ENCODE results near the gene PFN3. TPM values are rescaled to one million over a fixed set of nuclear protein-coding genes. Genes with fewer than 3 reads are reported as not detected.

The PFN3 gene
- total RNA-seq, 2 experiments from 2014 or later, result not detected

- Mint-ChIP-seq H3K4me1 (ENCODE audit: low read depth) (peaks cover 62% of the 10 kb centered on the region), H3K9me3 (no peaks in the 10 kb centered on the region), H3K36me3 (ENCODE audit: low read depth) (peaks cover 42% of the 10 kb centered on the region), H3K27me3 (no peaks in the 10 kb centered on the region), H3K27ac (peak overlapping the region; percentile 56), H3K4me3 (peak overlapping the region; percentile 58)
- ChIA-PET POLR2A (interaction anchor here (0.8 to 6.4 kb wide), 4 partner anchors 15 to 115 kb away, joined by 3 to 51 read pairs (median 10); partner anchors contain the start of genes LMAN2 and RGS14), CTCF (interaction anchor here (6.2 kb wide), 1 partner anchor 15 kb away, joined by 60 read pairs; no protein-coding TSS in a partner anchor)
- DNase-seq, result no peak
- peaks cover 97% of the 10 kb centered on the region for H3K4me1 ChIP-seq (ENCODE audit: insufficient read depth, low read length)
- no peaks in the 10 kb centered on the region for H3K27me3 ChIP-seq (ENCODE audit: control insufficient read depth in 1 of 2, insufficient read depth in 2 of 2, low read length in 2 of 2)
- H3K36me3 ChIP-seq (ENCODE audit: insufficient read depth, low read length), result peaks cover 40% of the 10 kb centered on the region
- no peak for ATAC-seq (ENCODE audit: poor library complexity)
- H3K9me3 ChIP-seq (ENCODE audit: control insufficient read depth in 1 of 2, insufficient read depth in 1 of 2, low read length in 2 of 2), result no peaks in the 10 kb centered on the region
- H3K4me3 ChIP-seq (ENCODE audit: low read length), result no peak overlapping the region
- TF ChIP-seq, protein P1, sequence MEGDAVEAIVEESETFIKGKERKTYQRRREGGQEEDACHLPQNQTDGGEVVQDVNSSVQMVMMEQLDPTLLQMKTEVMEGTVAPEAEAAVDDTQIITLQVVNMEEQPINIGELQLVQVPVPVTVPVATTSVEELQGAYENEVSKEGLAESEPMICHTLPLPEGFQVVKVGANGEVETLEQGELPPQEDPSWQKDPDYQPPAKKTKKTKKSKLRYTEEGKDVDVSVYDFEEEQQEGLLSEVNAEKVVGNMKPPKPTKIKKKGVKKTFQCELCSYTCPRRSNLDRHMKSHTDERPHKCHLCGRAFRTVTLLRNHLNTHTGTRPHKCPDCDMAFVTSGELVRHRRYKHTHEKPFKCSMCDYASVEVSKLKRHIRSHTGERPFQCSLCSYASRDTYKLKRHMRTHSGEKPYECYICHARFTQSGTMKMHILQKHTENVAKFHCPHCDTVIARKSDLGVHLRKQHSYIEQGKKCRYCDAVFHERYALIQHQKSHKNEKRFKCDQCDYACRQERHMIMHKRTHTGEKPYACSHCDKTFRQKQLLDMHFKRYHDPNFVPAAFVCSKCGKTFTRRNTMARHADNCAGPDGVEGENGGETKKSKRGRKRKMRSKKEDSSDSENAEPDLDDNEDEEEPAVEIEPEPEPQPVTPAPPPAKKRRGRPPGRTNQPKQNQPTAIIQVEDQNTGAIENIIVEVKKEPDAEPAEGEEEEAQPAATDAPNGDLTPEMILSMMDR (IDR thresholded peaks at IDR 0.05), result no peak
- intact Hi-C loops (cut with DNase I, micrococcal nuclease), result no loop called here
- peak overlapping the region; percentile 62 to 73 for H3K27ac ChIP-seq (ENCODE audit: low read depth in 1 of 2, low read length in 2 of 2)
Measured at GRCh38 chr5:177374211-177374610, 26.2 kb downstream of the PFN3 start.

GRCh38 chr5:177373806-177374205 lies 26.7 kb downstream of the PFN3 start:
- intact Hi-C loops (cut with DNase I, micrococcal nuclease), result no loop called here
- H3K4me3 Mint-ChIP-seq, result peak overlapping the region; percentile 58
- peaks cover 97% of the 10 kb centered on the region for H3K4me1 ChIP-seq (ENCODE audit: insufficient read depth, low read length)

GRCh38 chr5:177372910-177373309 lies 27.6 kb downstream of the PFN3 start:
- ChIA-PET CTCF (interaction anchor here (1.1 to 6.2 kb wide), 5 partner anchors 12 to 82 kb away, joined by 3 to 60 read pairs (median 6); no protein-coding TSS in a partner anchor), POLR2A (interaction anchor here (0.8 to 6.4 kb wide), 13 partner anchors 9 to 82 kb away, joined by 3 to 51 read pairs (median 11); partner anchors contain the start of genes GRK6, LMAN2 and RGS14)
- Mint-ChIP-seq H3K9me3 (no peaks in the 10 kb centered on the region), H3K4me3 (peak overlapping the region; percentile 82), H3K36me3 (ENCODE audit: low read depth) (peaks cover 55% of the 10 kb centered on the region), H3K27ac (peak overlapping the region; percentile 56), H3K27me3 (no peaks in the 10 kb centered on the region), H3K4me1 (ENCODE audit: low read depth) (peaks cover 71% of the 10 kb centered on the region)
- peak overlapping the region; percentile 62 to 73 for H3K27ac ChIP-seq (ENCODE audit: low read depth in 1 of 2, low read length in 2 of 2)
- H3K4me3 ChIP-seq (ENCODE audit: low read length), result peak overlapping the region; percentile 11
- peaks cover 96% of the 10 kb centered on the region for H3K4me1 ChIP-seq (ENCODE audit: insufficient read depth, low read length)
- no peaks in the 10 kb centered on the region for H3K9me3 ChIP-seq (ENCODE audit: control insufficient read depth in 1 of 2, insufficient read depth in 1 of 2, low read length in 2 of 2)
- H3K27me3 ChIP-seq (ENCODE audit: control insufficient read depth in 1 of 2, insufficient read depth in 2 of 2, low read length in 2 of 2), result no peaks in the 10 kb centered on the region
- H3K36me3 ChIP-seq (ENCODE audit: insufficient read depth, low read length), result peaks cover 53% of the 10 kb centered on the region
- peak in 3 of 14 experiments; percentile 29 to 66 (median 48) for DNase-seq
- intact Hi-C loops (cut with DNase I, micrococcal nuclease), result no loop called here
- TF ChIP-seq, protein P1 (IDR thresholded peaks at IDR 0.05), result no peak
- peak; percentile 28 for ATAC-seq (ENCODE audit: poor library complexity)

More at GRCh38 chr5:177373806-177374205, 26.7 kb downstream of the PFN3 start:
- peak overlapping the region; percentile 62 to 73 for H3K27ac ChIP-seq (ENCODE audit: low read depth in 1 of 2, low read length in 2 of 2)
- peaks cover 44% of the 10 kb centered on the region for H3K36me3 ChIP-seq (ENCODE audit: insufficient read depth, low read length)
- ChIA-PET POLR2A (interaction anchor here (0.8 to 6.4 kb wide), 6 partner anchors 9 to 116 kb away, joined by 3 to 51 read pairs (median 10); partner anchors contain the start of genes LMAN2 and RGS14), CTCF (interaction anchor here (4.7 to 6.2 kb wide), 2 partner anchors 16 to 30 kb away, joined by 47 to 60 read pairs; no protein-coding TSS in a partner anchor)
- Mint-ChIP-seq H3K27me3 (no peaks in the 10 kb centered on the region), H3K4me1 (ENCODE audit: low read depth) (peaks cover 64% of the 10 kb centered on the region), H3K27ac (peak overlapping the region; percentile 56), H3K36me3 (ENCODE audit: low read depth) (peaks cover 46% of the 10 kb centered on the region), H3K9me3 (no peaks in the 10 kb centered on the region)
- DNase-seq (no peak), ATAC-seq (ENCODE audit: poor library complexity) (no peak)
- H3K9me3 ChIP-seq (ENCODE audit: control insufficient read depth in 1 of 2, insufficient read depth in 1 of 2, low read length in 2 of 2), result no peaks in the 10 kb centered on the region
- H3K27me3 ChIP-seq (ENCODE audit: control insufficient read depth in 1 of 2, insufficient read depth in 2 of 2, low read length in 2 of 2), result no peaks in the 10 kb centered on the region
- H3K4me3 ChIP-seq (ENCODE audit: low read length), result no peak overlapping the region
- TF ChIP-seq, protein P1 (IDR thresholded peaks at IDR 0.05), result no peak

Measured in CD4-positive, alpha-beta T cell (primary cell).